Common myeloid progenitor, CD34-positive (primary cell): Measurements from ENCODE around the gene MEGF8.
A peak's percentile ranks its signal among the peaks of the same experiment; 100 is the strongest.
"Not testable (repeated sequence)": the region's sequence is repeated elsewhere in the genome, so short reads cannot be mapped to it uniquely, and the experiment has no call there.

Experiments
- CTCF ChIA-PET: fragments of 350-600 bp; sonication (Branson Sonifier 250); formaldehyde crosslinking; loops from one replicate; lab custom pipeline; 2021; ENCODE audit warnings: antibody characterized with exemption; lab: Charles Lee
- POLR2A ChIA-PET: fragments of 350-600 bp; sonication (Branson Sonifier 250); formaldehyde crosslinking; loops from one replicate; lab custom pipeline; 2021; ENCODE audit warnings: antibody characterized with exemption; lab: Charles Lee
- DNase-seq, 3 donors: peaks; one replicate each; pipeline versions ENCODE4 v3.0.0 to v3.0.0-alpha.2; 2013
- H3K27ac ChIP-seq, 2 experiments: 1 replicate in 1 of 2; 2 replicates in 1 of 2; pipeline ENCODE4 v1.7.0; 2013; ENCODE audit warnings: inconsistent platforms in 2 of 2, low read length in 2 of 2, mild to moderate bottlenecking in 2 of 2, low read depth in 1 of 2, moderate library complexity in 1 of 2; ENCODE audit not compliant: severe bottlenecking in 2 of 2, insufficient read depth in 1 of 2, poor library complexity in 1 of 2
- H3K27me3 ChIP-seq, 5 experiments: replicated peaks in 2 of 5; 1 replicate in 3 of 5; 2 replicates in 2 of 5; pipeline versions ENCODE4 v1.6.1 to v1.7.0; 2013; ENCODE audit warnings: low read length in 4 of 5, mild to moderate bottlenecking in 2 of 5, moderate library complexity in 2 of 5, inconsistent platforms in 1 of 5; ENCODE audit not compliant: insufficient read depth in 5 of 5, control insufficient read depth in 4 of 5
- H3K36me3 ChIP-seq, 4 experiments: 1 replicate in 2 of 4; 2 replicates in 2 of 4; pipeline versions ENCODE4 v1.6.1 to v1.7.0; 2013; ENCODE audit warnings: low read length in 3 of 4, control low read depth in 1 of 4, mild to moderate bottlenecking in 1 of 4; ENCODE audit not compliant: control insufficient read depth in 4 of 4, insufficient read depth in 4 of 4
- H3K4me1 ChIP-seq, 4 experiments: 1 replicate in 3 of 4; 2 replicates in 1 of 4; pipeline versions ENCODE4 v1.6.1 to v1.7.1; 2013; ENCODE audit warnings: low read length in 3 of 4, mild to moderate bottlenecking in 3 of 4, control low read depth in 1 of 4, inconsistent platforms in 1 of 4, moderate library complexity in 1 of 4; ENCODE audit not compliant: control insufficient read depth in 4 of 4, insufficient read depth in 4 of 4; ENCODE audit errors: control extremely low read depth in 1 of 4
- H3K4me3 ChIP-seq, 7 experiments: 1 replicate in 4 of 7; 2 replicates in 3 of 7; pipeline versions ENCODE4 v1.5.1 to v1.7.0; 2013; ENCODE audit warnings: mild to moderate bottlenecking in 7 of 7, low read length in 6 of 7, moderate library complexity in 6 of 7, inconsistent platforms in 2 of 7, low read depth in 2 of 7, control low read depth in 1 of 7; ENCODE audit not compliant: insufficient read depth in 4 of 7, control insufficient read depth in 1 of 7; ENCODE audit errors: extremely low read depth in 1 of 7
- H3K9me3 ChIP-seq, 5 experiments: 1 replicate in 4 of 5; 2 replicates in 1 of 5; pipeline versions ENCODE4 v1.6.1 to v1.7.1; 2013; ENCODE audit warnings: low read length in 4 of 5, mild to moderate bottlenecking in 2 of 5, inconsistent platforms in 1 of 5, low read depth in 1 of 5, moderate library complexity in 1 of 5; ENCODE audit not compliant: control insufficient read depth in 4 of 5, insufficient read depth in 2 of 5; ENCODE audit errors: control extremely low read depth in 1 of 5
- WGBS: methylation state at CpG from one replicate; pipeline ENCODE4 v1.1.5; 2013; ENCODE audit not compliant: insufficient coverage; 5-methylcytosine and 5-hydroxymethylcytosine counted together

The MEGF8 gene

GRCh38 chr19:42334697-42335373 is 9.4 kb downstream of the MEGF8 start:
- H3K27ac ChIP-seq, result no peak overlapping the region
- no peak for DNase-seq
- 98% methylated on average over 11 of the region's 13 CpGs for WGBS
- no peak overlapping the region for H3K4me3 ChIP-seq
- H3K36me3 ChIP-seq, result peaks cover 6 to 23% (median 16%) of the 10 kb centered on the region in 4 experiments
- ChIA-PET CTCF (no interaction called here), POLR2A (no interaction called here)
- no peaks in the 10 kb centered on the region for H3K4me1 ChIP-seq
- no peaks in the 10 kb centered on the region for H3K27me3 ChIP-seq
- H3K9me3 ChIP-seq, result no peaks in the 10 kb centered on the region

GRCh38 chr19:42335374-42335936 is 10.0 kb downstream of the MEGF8 start:
- ChIA-PET CTCF (interaction anchor here (1.5 kb wide), 1 partner anchor 8 kb away, joined by 8 read pairs; no protein-coding TSS in a partner anchor), POLR2A (no interaction called here)
- no peaks in the 10 kb centered on the region for H3K27me3 ChIP-seq
- no peak overlapping the region for H3K27ac ChIP-seq
- no peak for DNase-seq
- H3K9me3 ChIP-seq, result no peaks in the 10 kb centered on the region
- H3K4me3 ChIP-seq, result no peak overlapping the region
- WGBS, result 83% methylated on average over 7 of the region's 7 CpGs
- H3K4me1 ChIP-seq, result no peaks in the 10 kb centered on the region
- peaks cover 6 to 23% (median 16%) of the 10 kb centered on the region in 4 experiments for H3K36me3 ChIP-seq

- 96% methylated on average over 11 of the region's 19 CpGs for WGBS
- CTCF ChIA-PET, result interaction anchor here (1.5 kb wide), 1 partner anchor 8 kb away, joined by 8 read pairs; no protein-coding TSS in a partner anchor
- H3K4me1 ChIP-seq, result no peaks in the 10 kb centered on the region
- H3K27me3 ChIP-seq, result no peaks in the 10 kb centered on the region
- no peak overlapping the region for H3K27ac ChIP-seq
- no peaks in the 10 kb centered on the region for H3K9me3 ChIP-seq
- POLR2A ChIA-PET, result no interaction called here
- no peak overlapping the region for H3K4me3 ChIP-seq
- DNase-seq, result no peak
- peaks cover 6 to 23% (median 16%) of the 10 kb centered on the region in 4 experiments for H3K36me3 ChIP-seq
Observed at GRCh38 chr19:42335971-42336370, 10.5 kb downstream of the MEGF8 start.

- H3K4me3 ChIP-seq, H3K4me1 ChIP-seq, H3K9me3 ChIP-seq, H3K27me3 ChIP-seq, POLR2A ChIA-PET, H3K27ac ChIP-seq, DNase-seq: not testable (repeated sequence)
- WGBS, result no CpG with 5 or more reads among the region's 7 CpGs
- CTCF ChIA-PET, result interaction anchor here (1.2 kb wide), 1 partner anchor 8 kb away, joined by 3 read pairs; no protein-coding TSS in a partner anchor
- peaks cover 11 to 39% (median 23%) of the 10 kb centered on the region in 4 experiments for H3K36me3 ChIP-seq
Observed at GRCh38 chr19:42339126-42339860, 13.9 kb downstream of the MEGF8 start.

GRCh38 chr19:42339922-42340321 is 14.5 kb downstream of the MEGF8 start:
- DNase-seq, POLR2A ChIA-PET, H3K27ac ChIP-seq, H3K4me1 ChIP-seq, H3K9me3 ChIP-seq, H3K27me3 ChIP-seq, H3K4me3 ChIP-seq: not testable (repeated sequence)
- H3K36me3 ChIP-seq, result peaks cover 11 to 39% (median 29%) of the 10 kb centered on the region in 4 experiments
- CTCF ChIA-PET, result interaction anchor here (1.2 kb wide), 1 partner anchor 9 kb away, joined by 3 read pairs; no protein-coding TSS in a partner anchor
- WGBS, result 94% methylated on average over 2 of the region's 4 CpGs

GRCh38 chr19:42343344-42344110 is 18.1 kb downstream of the MEGF8 start:
- 98% methylated on average over 17 of the region's 17 CpGs for WGBS
- POLR2A ChIA-PET, result no interaction called here
- peaks cover 0 to 2% (median 0%) of the 10 kb centered on the region in 4 experiments for H3K4me1 ChIP-seq

More at GRCh38 chr19:42343344-42344110, 18.1 kb downstream of the MEGF8 start:
- Histone ChIP-seq H3K27ac (no peak overlapping the region), H3K4me3 (no peak overlapping the region), H3K9me3 (no peaks in the 10 kb centered on the region), H3K27me3 (no peaks in the 10 kb centered on the region), H3K36me3 (peaks cover 3 to 32% (median 23%) of the 10 kb centered on the region in 4 experiments)
- DNase-seq, result peak in 2 of 3 donors; percentile 37 to 41
- CTCF ChIA-PET, result interaction anchor here (1.3 to 2.5 kb wide), 2 partner anchors 16 to 58 kb away, joined by 4 to 6 read pairs; no protein-coding TSS in a partner anchor
